IMR-90 (cell line): ENCODE results near the gene LTBP2. TPM values are rescaled to one million over a fixed set of nuclear protein-coding genes. Genes with fewer than 3 reads are reported as not detected.
A peak's percentile ranks its signal among the peaks of the same experiment; 100 is the strongest.

Experiments used
- ATAC-seq: fragments of 200-7000 bp; cut with Tn5 transposase; 2 replicates; pipeline ENCODE4 v1.9.1; 2020; ENCODE audit warnings: low read depth, mild to moderate bottlenecking, moderate library complexity
- BruUV-seq: library from RNA; stranded (reverse); fragments of 400-500 nt; replicated peaks from 2 replicates; lab custom pipeline; 2021; lab: Mats Ljungman, UMichigan
- CTCF ChIA-PET: fragments of 300-600 bp; formaldehyde crosslinking; extraction: SDS; loops from one replicate; lab custom pipeline; 2021; ENCODE audit warnings: antibody characterized with exemption; lab: Yijun Ruan, JAX
- POLR2A ChIA-PET: fragments of 300-600 bp; sonication (Branson Sonifier 250); formaldehyde crosslinking; loops from one replicate; lab custom pipeline; 2022; ENCODE audit warnings: antibody characterized with exemption; ENCODE audit not compliant: unreplicated experiment; lab: Charles Lee
- DNase-seq: peaks from one replicate; pipeline ENCODE4 v3.0.0; 2013
- H2AFZ ChIP-seq: replicated peaks from 2 replicates; pipeline ENCODE3; 2013; ENCODE audit warnings: low read length, mild to moderate bottlenecking; ENCODE audit not compliant: poor library complexity
- H2AK5ac ChIP-seq: 2 replicates; pipeline ENCODE4 v1.6.1; 2013; ENCODE audit warnings: low read depth, low read length, inconsistent platforms
- H2AK9ac ChIP-seq: replicated peaks from 2 replicates; pipeline ENCODE3; 2013; ENCODE audit warnings: mild to moderate bottlenecking, low read depth, low read length, moderate library complexity; ENCODE audit not compliant: poor library complexity
- H2BK120ac ChIP-seq: 2 replicates; pipeline ENCODE4 v1.6.1; 2013; ENCODE audit warnings: low read depth, low read length, inconsistent platforms
- H2BK15ac ChIP-seq: 3 replicates; pipeline ENCODE4 v1.6.1; 2013; ENCODE audit warnings: low read depth, low read length, inconsistent platforms
- H2BK20ac ChIP-seq: 2 replicates; pipeline ENCODE4 v1.6.1; 2013; ENCODE audit warnings: low read depth, mild to moderate bottlenecking, inconsistent platforms, low read length, moderate library complexity
- H2BK5ac ChIP-seq: 2 replicates; pipeline ENCODE4 v1.6.1; 2013; ENCODE audit warnings: mild to moderate bottlenecking, low read depth, low read length, inconsistent platforms; ENCODE audit not compliant: poor library complexity, severe bottlenecking
- H3K14ac ChIP-seq: replicated peaks from 2 replicates; pipeline ENCODE4 v1.6.1; 2013; ENCODE audit warnings: low read depth, low read length, inconsistent platforms
- H3K18ac ChIP-seq: 2 replicates; pipeline ENCODE4 v1.6.1; 2013; ENCODE audit warnings: low read depth, low read length, control low read depth
- H3K23ac ChIP-seq: 2 replicates; pipeline ENCODE4 v1.6.1; 2013; ENCODE audit warnings: low read depth, low read length, inconsistent platforms
- H3K27ac ChIP-seq: 2 replicates; pipeline ENCODE4 v1.5.1; 2013; ENCODE audit warnings: mild to moderate bottlenecking, control low read depth, low read length; ENCODE audit not compliant: insufficient read depth
- H3K27me3 ChIP-seq: 2 replicates; pipeline ENCODE4 v1.6.1; 2013; ENCODE audit warnings: low read length; ENCODE audit not compliant: control insufficient read depth, insufficient read depth
- H3K36me3 ChIP-seq: 2 replicates; pipeline ENCODE4 v1.6.1; 2013; ENCODE audit warnings: low read length, mixed read lengths; ENCODE audit not compliant: control insufficient read depth, insufficient read depth
- H3K4ac ChIP-seq: 2 replicates; pipeline ENCODE4 v1.6.1; 2013; ENCODE audit warnings: low read depth, low read length, inconsistent platforms
- H3K4me1 ChIP-seq: 2 replicates; pipeline ENCODE4 v1.6.1; 2013; ENCODE audit warnings: low read length, mixed read lengths; ENCODE audit not compliant: control insufficient read depth, insufficient read depth
- H3K4me2 ChIP-seq: 2 replicates; pipeline ENCODE4 v1.6.1; 2013; ENCODE audit warnings: low read depth, mild to moderate bottlenecking, control low read depth, low read length, moderate library complexity
- H3K4me3 ChIP-seq: 2 replicates; pipeline ENCODE4 v1.5.1; 2013; ENCODE audit warnings: low read depth, mild to moderate bottlenecking, control low read depth, low read length, moderate library complexity; ENCODE audit not compliant: insufficient read depth
- H3K56ac ChIP-seq: 2 replicates; pipeline ENCODE4 v1.6.1; 2013; ENCODE audit warnings: low read length, inconsistent platforms; ENCODE audit not compliant: insufficient read depth; ENCODE audit errors: extremely low read depth
- H3K79me1 ChIP-seq, 2 experiments: 2 replicates each; pipeline ENCODE4 v1.6.1; 2013; ENCODE audit warnings: low read length in 2 of 2, inconsistent platforms in 1 of 2, low read depth in 1 of 2
- H3K9ac ChIP-seq: 2 replicates; pipeline ENCODE4 v1.6.1; 2013; ENCODE audit warnings: low read depth, low read length, control low read depth
- H3K9me1 ChIP-seq: 2 replicates; pipeline ENCODE4 v1.6.1; 2013; ENCODE audit warnings: low read length, inconsistent platforms; ENCODE audit not compliant: insufficient read depth
- H3K9me3 ChIP-seq: 2 replicates; pipeline ENCODE4 v1.6.1; 2013; ENCODE audit warnings: low read length; ENCODE audit not compliant: control insufficient read depth, insufficient read depth
- H4K20me1 ChIP-seq: 2 replicates; pipeline ENCODE4 v1.6.1; 2013; ENCODE audit warnings: low read length, inconsistent platforms; ENCODE audit not compliant: insufficient read depth
- H4K5ac ChIP-seq: 2 replicates; pipeline ENCODE4 v1.6.1; 2013; ENCODE audit warnings: mild to moderate bottlenecking, low read depth, low read length, control low read depth
- H4K8ac ChIP-seq, 2 experiments: 2 replicates each; pipeline ENCODE4 v1.6.1; 2013; ENCODE audit warnings: low read depth in 2 of 2, low read length in 2 of 2, control low read depth in 1 of 2, inconsistent platforms in 1 of 2
- H4K91ac ChIP-seq: 2 replicates; pipeline ENCODE4 v1.6.1; 2013; ENCODE audit warnings: low read depth, low read length, inconsistent platforms; ENCODE audit not compliant: insufficient read depth
- CHD1 ChIP-seq: IDR thresholded peaks from 2 replicates; pipeline ENCODE4 v1.6.1; 2012; ENCODE audit warnings: low read depth, low read length, improper control_type of control experiment
- CTCF ChIP-seq: conservative IDR thresholded peaks from 2 replicates; pipeline ENCODE4 v1.5.1; 2012; ENCODE audit warnings: mild to moderate bottlenecking, low read depth, low read length, improper control_type of control experiment
- FOS ChIP-seq: fragments of 150-350 bp; IDR thresholded peaks from 2 replicates; pipeline ENCODE4 v1.6.1; 2016; ENCODE audit warnings: low read depth, low read length
- POLR2A ChIP-seq: IDR thresholded peaks from 2 replicates; pipeline ENCODE4 v1.6.1; 2012; ENCODE audit warnings: mild to moderate bottlenecking, low read depth, low read length
- RCOR1 ChIP-seq: IDR thresholded peaks from 2 replicates; pipeline ENCODE4 v1.6.1; 2012; ENCODE audit warnings: mild to moderate bottlenecking, low read length, improper control_type of control experiment; ENCODE audit not compliant: insufficient replicate concordance
- SMC3 ChIP-seq: fragments of 150-350 bp; IDR thresholded peaks from 2 replicates; pipeline ENCODE4 v1.6.1; 2016; ENCODE audit warnings: low read depth, mild to moderate bottlenecking, antibody characterized with exemption, low read length, moderate library complexity
- WGBS, 2 experiments: methylation state at CpG; one replicate each; pipeline versions ENCODE4 v1.1.5 to v1.1.7; 2013; ENCODE audit warnings: missing lambda C conversion rate in 2 of 2; ENCODE audit not compliant: insufficient read length in 1 of 2; ENCODE audit errors: extremely low coverage in 2 of 2; 5-methylcytosine and 5-hydroxymethylcytosine counted together
- dilution Hi-C: fragments of 300-500 bp; cut with HindIII; formaldehyde crosslinking; loops from one replicate; pipeline ENCODE4 v1.14.3; 2018; ENCODE audit warnings: low sequenced_read_pairs; ENCODE audit not compliant: unreplicated experiment
- in situ Hi-C: fragments of 300-500 bp; cut with MboI; formaldehyde crosslinking; loops from 3 replicates; pipeline ENCODE4 v1.14.3; 2019; ENCODE audit warnings: low sequenced_read_pairs, inconsistent platforms, mixed read lengths
- intact Hi-C: fragments of 100-400 bp; cut with micrococcal nuclease; formaldehyde crosslinking; loops from 2 replicates; pipeline ENCODE4 v1.10.0; 2022
- polyA plus RNA-seq, 3 experiments: library from polyadenylated mRNA; depleted of rRNA; stranded (reverse); fragments of >200 nt; gene quantifications; 2 replicates each; pipeline ENCODE4 v1.2.3, GENCODE V29; 2012; ENCODE audit warnings: low replicate concordance in 1 of 3
- total RNA-seq: library from RNA; depleted of rRNA; stranded (reverse); fragments of >200 nt; gene quantifications from 2 replicates; pipeline ENCODE4 v1.2.3, GENCODE V29; 2012

Gene LTBP2
- total and polyA plus RNA-seq, 2 of the 4 experiments (the other 2 are of a cell fraction), result 23.8 to 79.3 TPM

- dilution Hi-C loops, result no loop called here
- ATAC-seq, result peak; percentile 76
Observed at GRCh38 chr14:74510959-74511409, 101.1 kb downstream of the LTBP2 start.

More at GRCh38 chr14:74510959-74511409, 101.1 kb downstream of the LTBP2 start:
- intact Hi-C loops (no loop called here), in situ Hi-C loops (no loop called here)
- POLR2A ChIA-PET, result no interaction called here
- peak overlapping the region; percentile 86 for H2AK9ac ChIP-seq
- CTCF ChIA-PET, result interaction anchor here (1.1 kb wide), 1 partner anchor 9 kb away, joined by 3 read pairs; no protein-coding TSS in a partner anchor
- H2BK120ac ChIP-seq, result peak overlapping the region; percentile 51
- H2AK5ac ChIP-seq, result peak overlapping the region; percentile 91
- no TSS peak for BruUV-seq
- peak; percentile 81 for DNase-seq
- H3K27me3 ChIP-seq, result no peaks in the 10 kb centered on the region
- H3K4me2 ChIP-seq, result no peak overlapping the region
- H3K23ac ChIP-seq, result 0 out of 2 replicates have a peak overlapping the region, but pooled peaks have one; percentile 34
- peak overlapping the region; percentile 16; the same call in 1 of the 2 replicates for H3K18ac ChIP-seq
- H4K8ac ChIP-seq, result peak overlapping the region in 1 of 2 experiments; percentile 85; a peak in 2 of 4 replicates
- peak overlapping the region; percentile 81 for H2AFZ ChIP-seq
- peaks cover 26% of the 10 kb centered on the region for H3K9me1 ChIP-seq
- H4K20me1 ChIP-seq, result no peaks in the 10 kb centered on the region
- peak overlapping the region; percentile 72; the same call in 1 of the 2 replicates for H2BK20ac ChIP-seq
- peak overlapping the region; percentile 14; the same call in 1 of the 2 replicates for H3K27ac ChIP-seq
- H3K4me1 ChIP-seq, result peaks cover 21% of the 10 kb centered on the region
- 40% methylated on average over 4 of the region's 10 CpGs; no CpG with 5 or more reads in 1 of the 2 experiments for WGBS, 2 experiments
- no peaks in the 10 kb centered on the region for H3K9me3 ChIP-seq
- peak overlapping the region; percentile 63; the same call in 1 of the 3 replicates for H2BK15ac ChIP-seq
- peak overlapping the region; percentile 67 for H4K5ac ChIP-seq
- no peak overlapping the region for H3K4me3 ChIP-seq
- peak overlapping the region; percentile 53 for H3K14ac ChIP-seq
- H3K56ac ChIP-seq, result no peak overlapping the region
- H4K91ac ChIP-seq, result peak overlapping the region; percentile 53
- peak overlapping the region; percentile 31 for H2BK5ac ChIP-seq
- peak overlapping the region; percentile 78 for H3K4ac ChIP-seq
- H3K79me1 ChIP-seq, result peaks cover 0 to 4% of the 10 kb centered on the region in 2 experiments; a peak in 1 of 4 replicates
- no peak overlapping the region for H3K9ac ChIP-seq
- TF ChIP-seq RCOR1 (no peak), CHD1 (no peak), SMC3 (no peak), CTCF (no peak), POLR2A (peak; percentile 56), FOS (peak; percentile 73)
- H3K36me3 ChIP-seq, result peaks cover 16% of the 10 kb centered on the region
